ENCODE results near the gene CAB39. TPM values are rescaled to one million over a fixed set of nuclear protein-coding genes. Genes with fewer than 3 reads are reported as not detected.

Gene CAB39
- total RNA-seq, 1 donor from 2014 or later: 59.0 TPM

DNA sequence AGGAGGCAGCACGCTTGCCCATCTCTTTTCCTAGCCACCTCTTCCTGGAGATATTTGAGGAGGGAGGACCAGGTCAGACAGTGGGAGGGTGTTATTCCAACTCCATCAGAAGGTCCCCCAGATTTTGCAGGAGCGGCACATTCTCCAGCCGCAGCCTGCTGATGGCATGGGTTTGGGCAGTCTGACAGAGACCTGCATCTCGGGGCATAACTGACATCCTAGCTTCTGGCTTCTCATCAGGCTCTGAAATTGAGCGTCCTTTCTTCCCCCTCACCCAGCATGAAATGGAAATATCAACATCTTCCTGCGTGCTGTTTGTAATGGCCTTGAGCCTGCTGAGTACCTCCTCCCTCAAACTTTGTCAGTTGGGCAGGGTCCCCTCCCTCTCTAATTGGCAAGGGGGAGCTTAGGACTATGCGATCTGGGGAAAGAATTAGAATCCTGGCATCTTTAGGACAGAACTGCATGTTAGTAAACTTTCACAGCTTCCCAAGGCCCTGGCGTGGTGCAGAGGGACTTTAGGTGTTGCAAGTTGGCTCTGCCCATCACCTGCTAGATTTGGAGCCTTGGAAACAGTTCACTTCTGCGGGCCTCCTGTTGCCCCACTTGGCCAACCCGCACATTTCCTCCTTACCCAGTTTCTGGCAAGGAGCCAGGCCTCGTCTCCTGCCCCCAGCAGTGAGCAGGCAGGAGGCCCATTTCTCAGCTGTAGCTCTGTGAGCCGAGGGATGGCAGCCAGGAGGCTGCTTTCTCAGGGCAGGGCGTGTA lies 154.3 kb downstream of the CAB39 start:
- H3K27me3 Mint-ChIP-seq (ENCODE audit: insufficient read depth, low read depth): peaks cover 23% of the 10 kb centered on the region
- no peak overlapping the region for H3K27ac ChIP-seq
- peaks cover 70% of the 10 kb centered on the region for H3K4me1 Mint-ChIP-seq
- H3K27ac Mint-ChIP-seq: peak overlapping the region; percentile 92
- peaks cover 66% of the 10 kb centered on the region for H3K79me2 ChIP-seq (ENCODE audit: low read depth)
- H3K4me2 ChIP-seq: peak overlapping the region; percentile 99
- H4K20me1 ChIP-seq (ENCODE audit: low read depth): peaks cover 36% of the 10 kb centered on the region
- H3F3A ChIP-seq (ENCODE audit: low read depth): peaks cover 52% of the 10 kb centered on the region
- H3K4me3 ChIP-seq: peak overlapping the region; percentile 94
- DNase-seq (ENCODE audit: low spot score): peak; percentile 27
- no peaks in the 10 kb centered on the region for H3K36me3 ChIP-seq
- H3K27me3 ChIP-seq: peaks cover 18% of the 10 kb centered on the region
- H3K9me3 ChIP-seq (ENCODE audit: low read depth): no peaks in the 10 kb centered on the region
- no peaks in the 10 kb centered on the region for H3K9me3 Mint-ChIP-seq
- H2AFZ ChIP-seq (replicated peaks): no peak overlapping the region
- H3K4me1 ChIP-seq: peaks cover 53% of the 10 kb centered on the region
- H3K9ac ChIP-seq: no peak overlapping the region
- H3K36me3 Mint-ChIP-seq: peaks cover 2% of the 10 kb centered on the region
- TF ChIP-seq, protein P1, sequence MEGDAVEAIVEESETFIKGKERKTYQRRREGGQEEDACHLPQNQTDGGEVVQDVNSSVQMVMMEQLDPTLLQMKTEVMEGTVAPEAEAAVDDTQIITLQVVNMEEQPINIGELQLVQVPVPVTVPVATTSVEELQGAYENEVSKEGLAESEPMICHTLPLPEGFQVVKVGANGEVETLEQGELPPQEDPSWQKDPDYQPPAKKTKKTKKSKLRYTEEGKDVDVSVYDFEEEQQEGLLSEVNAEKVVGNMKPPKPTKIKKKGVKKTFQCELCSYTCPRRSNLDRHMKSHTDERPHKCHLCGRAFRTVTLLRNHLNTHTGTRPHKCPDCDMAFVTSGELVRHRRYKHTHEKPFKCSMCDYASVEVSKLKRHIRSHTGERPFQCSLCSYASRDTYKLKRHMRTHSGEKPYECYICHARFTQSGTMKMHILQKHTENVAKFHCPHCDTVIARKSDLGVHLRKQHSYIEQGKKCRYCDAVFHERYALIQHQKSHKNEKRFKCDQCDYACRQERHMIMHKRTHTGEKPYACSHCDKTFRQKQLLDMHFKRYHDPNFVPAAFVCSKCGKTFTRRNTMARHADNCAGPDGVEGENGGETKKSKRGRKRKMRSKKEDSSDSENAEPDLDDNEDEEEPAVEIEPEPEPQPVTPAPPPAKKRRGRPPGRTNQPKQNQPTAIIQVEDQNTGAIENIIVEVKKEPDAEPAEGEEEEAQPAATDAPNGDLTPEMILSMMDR (IDR thresholded peaks at IDR 0.05): no peak
- TF ChIP-seq EZH2phosphoT487 (IDR thresholded peaks at IDR 0.05) (no peak), EZH2 (IDR thresholded peaks at IDR 0.05) (no peak)
- H3K4me3 Mint-ChIP-seq: peak overlapping the region; percentile 90

DNA sequence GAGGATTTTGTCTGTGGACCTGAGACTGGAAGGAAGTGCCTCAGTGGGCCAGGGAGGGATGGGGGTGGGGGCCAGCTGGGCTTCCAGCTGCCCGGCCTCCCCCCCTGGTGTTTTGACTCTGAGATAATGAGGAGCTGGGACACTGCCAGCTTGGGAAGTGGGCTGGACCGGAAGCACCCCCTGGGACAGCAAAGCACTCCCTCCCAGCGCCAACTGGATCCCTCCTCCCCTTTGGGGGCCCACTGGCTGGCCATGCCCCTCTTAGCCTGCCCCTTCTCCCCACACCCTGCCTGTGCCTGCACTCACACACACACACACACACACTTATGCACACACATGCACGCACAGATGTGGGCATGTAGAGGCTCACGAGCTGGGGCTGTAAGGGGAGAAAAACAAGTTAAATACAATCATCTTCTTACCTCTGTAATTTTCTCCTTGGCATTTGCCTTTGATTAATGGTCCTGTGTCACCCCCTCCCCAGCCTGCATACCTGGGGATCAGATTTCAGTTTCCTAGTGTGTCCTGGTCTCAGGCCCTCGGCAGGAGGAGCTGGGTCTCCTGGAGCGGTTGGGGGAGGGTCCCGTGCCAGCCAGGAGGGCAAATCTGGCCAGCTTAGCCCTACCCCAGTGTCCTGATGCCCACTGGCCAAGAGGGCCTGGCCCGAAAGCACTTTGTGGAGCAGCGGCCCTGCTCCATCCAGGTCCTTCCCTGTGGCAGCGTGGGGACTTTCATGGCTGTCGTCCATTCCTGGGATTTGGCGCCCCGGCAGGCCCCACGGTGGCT lies 155.7 kb downstream of the CAB39 start:
- Mint-ChIP-seq H3K36me3 (peaks cover 5% of the 10 kb centered on the region), H3K27ac (peak overlapping the region; percentile 98), H3K4me3 (peak overlapping the region; percentile 70), H3K27me3 (ENCODE audit: insufficient read depth, low read depth) (peaks cover 14% of the 10 kb centered on the region), H3K9me3 (no peaks in the 10 kb centered on the region), H3K4me1 (peaks cover 71% of the 10 kb centered on the region)
- Histone ChIP-seq H3K27me3 (peaks cover 11% of the 10 kb centered on the region), H3K79me2 (ENCODE audit: low read depth) (peaks cover 81% of the 10 kb centered on the region), H3K9me3 (ENCODE audit: low read depth) (no peaks in the 10 kb centered on the region), H3K4me2 (peak overlapping the region; percentile 68), H3K9ac (no peak overlapping the region), H3F3A (ENCODE audit: low read depth) (peaks cover 52% of the 10 kb centered on the region), H2AFZ (replicated peaks) (no peak overlapping the region), H3K36me3 (no peaks in the 10 kb centered on the region), H4K20me1 (ENCODE audit: low read depth) (peaks cover 50% of the 10 kb centered on the region), H3K27ac (peak overlapping the region; percentile 40), H3K4me1 (peaks cover 53% of the 10 kb centered on the region), H3K4me3 (peak overlapping the region; percentile 5)
- TF ChIP-seq EZH2 (IDR thresholded peaks at IDR 0.05): no peak
- no peak for TF ChIP-seq EZH2phosphoT487 (IDR thresholded peaks at IDR 0.05)
- TF ChIP-seq, protein P1 (IDR thresholded peaks at IDR 0.05): no peak
- DNase-seq (ENCODE audit: low spot score): peak; percentile 48

DNA sequence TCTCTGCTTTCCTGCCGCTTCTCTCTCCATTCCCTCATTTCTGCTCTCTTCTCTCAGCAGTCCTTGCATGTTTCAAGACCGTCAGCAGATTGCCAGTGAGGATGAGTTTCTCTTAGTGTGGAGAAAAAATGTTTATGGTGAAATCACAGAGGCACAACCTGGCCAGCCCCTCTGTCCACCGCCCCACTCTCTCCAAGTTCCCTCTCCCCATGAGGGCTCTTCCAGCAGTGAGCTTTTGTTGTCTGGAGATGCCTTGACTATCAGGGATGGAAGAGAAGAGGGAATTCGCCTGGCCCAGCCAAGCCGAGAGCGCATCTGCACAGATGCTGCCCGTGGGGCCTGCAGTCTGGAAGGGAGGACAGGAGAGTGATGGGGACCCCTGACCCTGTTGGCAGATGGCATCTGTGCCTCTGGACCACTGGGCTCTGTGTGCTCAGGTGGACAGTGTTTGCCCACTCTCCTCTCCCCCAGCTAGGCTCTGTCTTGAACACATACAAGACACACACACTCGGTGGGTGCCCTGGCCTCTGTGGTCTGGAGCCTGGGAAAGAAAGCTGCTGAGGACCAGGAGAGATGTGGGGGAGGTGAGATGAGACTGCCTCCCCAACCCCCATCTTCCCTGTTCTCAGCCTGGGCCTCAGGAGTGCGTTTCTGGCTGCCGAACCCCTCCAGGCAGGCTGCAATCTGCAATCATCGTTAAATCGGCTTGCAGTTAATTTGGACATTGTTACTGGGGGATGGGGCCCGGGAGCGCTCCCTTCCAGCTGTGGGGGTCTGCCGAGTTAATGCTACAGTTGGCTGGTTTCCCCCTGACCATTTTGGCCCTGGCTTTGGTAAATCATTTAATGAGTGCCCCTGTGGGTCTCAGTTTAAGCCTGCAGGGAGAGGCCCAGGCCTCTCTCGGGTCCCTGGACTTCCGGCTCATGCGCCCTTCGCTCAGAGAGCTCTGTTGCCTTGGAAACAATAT lies 156.6 kb downstream of the CAB39 start:
- Histone ChIP-seq H3K9ac (peak overlapping the region; percentile 29), H3K4me3 (peak overlapping the region; percentile 5), H3F3A (ENCODE audit: low read depth) (peaks cover 46% of the 10 kb centered on the region), H3K4me2 (peak overlapping the region; percentile 68), H3K36me3 (no peaks in the 10 kb centered on the region), H4K20me1 (ENCODE audit: low read depth) (peaks cover 58% of the 10 kb centered on the region), H3K27me3 (peaks cover 3% of the 10 kb centered on the region), H3K27ac (peak overlapping the region; percentile 40), H3K79me2 (ENCODE audit: low read depth) (peaks cover 87% of the 10 kb centered on the region), H3K4me1 (peaks cover 53% of the 10 kb centered on the region), H3K9me3 (ENCODE audit: low read depth) (no peaks in the 10 kb centered on the region), H2AFZ (replicated peaks) (no peak overlapping the region)
- peak overlapping the region; percentile 70 for H3K4me3 Mint-ChIP-seq
- DNase-seq (ENCODE audit: low spot score): peak; percentile 47
- peaks cover 5% of the 10 kb centered on the region for H3K36me3 Mint-ChIP-seq
- TF ChIP-seq EZH2phosphoT487 (IDR thresholded peaks at IDR 0.05) (no peak), EZH2 (IDR thresholded peaks at IDR 0.05) (no peak)
- TF ChIP-seq, protein P1 (IDR thresholded peaks at IDR 0.05): no peak
- H3K27me3 Mint-ChIP-seq (ENCODE audit: insufficient read depth, low read depth): peaks cover 9% of the 10 kb centered on the region
- H3K4me1 Mint-ChIP-seq: peaks cover 64% of the 10 kb centered on the region
- peak overlapping the region; percentile 98 for H3K27ac Mint-ChIP-seq
- H3K9me3 Mint-ChIP-seq: no peaks in the 10 kb centered on the region

Measured in neural progenitor cell (in vitro differentiated cells).